ENCODE data around the gene FDXR.
"Not testable (repeated sequence)": the region's sequence is repeated elsewhere in the genome, so short reads cannot be mapped to it uniquely, and the experiment has no call there.

DNA sequence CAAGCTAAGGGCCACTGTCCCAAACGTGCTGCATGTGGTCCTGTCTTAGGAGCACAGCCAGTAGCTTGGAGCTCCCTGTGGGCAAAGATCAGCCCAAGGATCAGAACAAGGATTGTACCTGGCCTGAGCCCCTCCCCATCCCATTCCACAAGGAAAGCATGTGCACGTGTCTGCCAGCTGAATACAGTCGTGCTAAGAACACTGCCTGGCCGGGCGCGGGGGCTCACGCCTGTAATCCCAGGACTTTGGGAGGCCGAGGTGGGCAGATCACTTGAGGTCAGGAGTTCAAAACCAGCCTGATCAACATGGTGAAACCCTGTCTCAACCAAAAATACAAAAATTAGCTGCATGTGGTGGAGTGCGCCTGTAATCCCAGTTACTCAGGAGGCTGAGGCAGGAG is 2.8 kb downstream of the FDXR start:
- TF ChIP-seq, protein P1, sequence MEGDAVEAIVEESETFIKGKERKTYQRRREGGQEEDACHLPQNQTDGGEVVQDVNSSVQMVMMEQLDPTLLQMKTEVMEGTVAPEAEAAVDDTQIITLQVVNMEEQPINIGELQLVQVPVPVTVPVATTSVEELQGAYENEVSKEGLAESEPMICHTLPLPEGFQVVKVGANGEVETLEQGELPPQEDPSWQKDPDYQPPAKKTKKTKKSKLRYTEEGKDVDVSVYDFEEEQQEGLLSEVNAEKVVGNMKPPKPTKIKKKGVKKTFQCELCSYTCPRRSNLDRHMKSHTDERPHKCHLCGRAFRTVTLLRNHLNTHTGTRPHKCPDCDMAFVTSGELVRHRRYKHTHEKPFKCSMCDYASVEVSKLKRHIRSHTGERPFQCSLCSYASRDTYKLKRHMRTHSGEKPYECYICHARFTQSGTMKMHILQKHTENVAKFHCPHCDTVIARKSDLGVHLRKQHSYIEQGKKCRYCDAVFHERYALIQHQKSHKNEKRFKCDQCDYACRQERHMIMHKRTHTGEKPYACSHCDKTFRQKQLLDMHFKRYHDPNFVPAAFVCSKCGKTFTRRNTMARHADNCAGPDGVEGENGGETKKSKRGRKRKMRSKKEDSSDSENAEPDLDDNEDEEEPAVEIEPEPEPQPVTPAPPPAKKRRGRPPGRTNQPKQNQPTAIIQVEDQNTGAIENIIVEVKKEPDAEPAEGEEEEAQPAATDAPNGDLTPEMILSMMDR (IDR thresholded peaks at IDR 0.05), result not testable (repeated sequence)
- TF ChIP-seq SMC3 (IDR thresholded peaks at IDR 0.05); RNF2 (IDR thresholded peaks at IDR 0.05; ENCODE audit: borderline replicate concordance, low read depth); TFCP2L1 (CRISPR knock-in tag; IDR thresholded peaks at IDR 0.05); KDM1A (IDR thresholded peaks at IDR 0.05; ENCODE audit: low read depth): not testable (repeated sequence)
- TF ChIP-seq, protein P2, sequence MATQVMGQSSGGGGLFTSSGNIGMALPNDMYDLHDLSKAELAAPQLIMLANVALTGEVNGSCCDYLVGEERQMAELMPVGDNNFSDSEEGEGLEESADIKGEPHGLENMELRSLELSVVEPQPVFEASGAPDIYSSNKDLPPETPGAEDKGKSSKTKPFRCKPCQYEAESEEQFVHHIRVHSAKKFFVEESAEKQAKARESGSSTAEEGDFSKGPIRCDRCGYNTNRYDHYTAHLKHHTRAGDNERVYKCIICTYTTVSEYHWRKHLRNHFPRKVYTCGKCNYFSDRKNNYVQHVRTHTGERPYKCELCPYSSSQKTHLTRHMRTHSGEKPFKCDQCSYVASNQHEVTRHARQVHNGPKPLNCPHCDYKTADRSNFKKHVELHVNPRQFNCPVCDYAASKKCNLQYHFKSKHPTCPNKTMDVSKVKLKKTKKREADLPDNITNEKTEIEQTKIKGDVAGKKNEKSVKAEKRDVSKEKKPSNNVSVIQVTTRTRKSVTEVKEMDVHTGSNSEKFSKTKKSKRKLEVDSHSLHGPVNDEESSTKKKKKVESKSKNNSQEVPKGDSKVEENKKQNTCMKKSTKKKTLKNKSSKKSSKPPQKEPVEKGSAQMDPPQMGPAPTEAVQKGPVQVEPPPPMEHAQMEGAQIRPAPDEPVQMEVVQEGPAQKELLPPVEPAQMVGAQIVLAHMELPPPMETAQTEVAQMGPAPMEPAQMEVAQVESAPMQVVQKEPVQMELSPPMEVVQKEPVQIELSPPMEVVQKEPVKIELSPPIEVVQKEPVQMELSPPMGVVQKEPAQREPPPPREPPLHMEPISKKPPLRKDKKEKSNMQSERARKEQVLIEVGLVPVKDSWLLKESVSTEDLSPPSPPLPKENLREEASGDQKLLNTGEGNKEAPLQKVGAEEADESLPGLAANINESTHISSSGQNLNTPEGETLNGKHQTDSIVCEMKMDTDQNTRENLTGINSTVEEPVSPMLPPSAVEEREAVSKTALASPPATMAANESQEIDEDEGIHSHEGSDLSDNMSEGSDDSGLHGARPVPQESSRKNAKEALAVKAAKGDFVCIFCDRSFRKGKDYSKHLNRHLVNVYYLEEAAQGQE (IDR thresholded peaks at IDR 0.05), result not testable (repeated sequence)
